ENCODE data around the gene OTULIN. TPM values are rescaled to one million over a fixed set of nuclear protein-coding genes. Genes with fewer than 3 reads are reported as not detected.

OTULIN gene
- total RNA-seq, 1 experiment from 2014 or later, result 20.0 TPM

DNA sequence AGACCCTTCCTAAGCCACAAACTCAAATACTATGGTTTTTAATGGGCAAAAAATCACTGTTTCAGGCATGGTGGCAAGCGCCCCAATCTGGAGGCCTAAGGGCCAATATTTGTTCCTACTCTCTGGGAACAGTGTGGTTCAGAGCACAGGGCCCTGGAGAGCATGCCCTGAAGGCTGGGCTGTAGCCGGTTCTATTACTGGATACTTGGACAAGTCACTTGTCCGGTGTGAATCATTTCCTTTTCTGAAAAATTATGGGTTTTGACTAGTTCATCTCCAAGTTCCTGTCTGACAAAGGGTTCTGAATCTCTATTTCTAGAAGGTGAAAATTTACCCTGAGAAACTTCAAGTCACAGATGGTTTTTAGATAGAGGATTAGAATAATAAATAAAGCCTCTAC, 75.0 kb downstream of the OTULIN start:
- H3K4me3 ChIP-seq (ENCODE audit: low read depth, low read length, poor library complexity, severe bottlenecking), result no peak overlapping the region
- intact Hi-C loops (cut with micrococcal nuclease; ENCODE audit: unreplicated experiment), result no loop called here
- POLR2A ChIA-PET (ENCODE audit: low non-redundant PET), result no interaction called here
- no peaks in the 10 kb centered on the region for H3K9me3 ChIP-seq (ENCODE audit: low read depth, low read length, poor library complexity, severe bottlenecking)
- no peak for TF ChIP-seq EZH2 (IDR thresholded peaks at IDR 0.05; ENCODE audit: borderline replicate concordance, low read depth, low read length, poor library complexity, severe bottlenecking)
- TF ChIP-seq, protein P1, sequence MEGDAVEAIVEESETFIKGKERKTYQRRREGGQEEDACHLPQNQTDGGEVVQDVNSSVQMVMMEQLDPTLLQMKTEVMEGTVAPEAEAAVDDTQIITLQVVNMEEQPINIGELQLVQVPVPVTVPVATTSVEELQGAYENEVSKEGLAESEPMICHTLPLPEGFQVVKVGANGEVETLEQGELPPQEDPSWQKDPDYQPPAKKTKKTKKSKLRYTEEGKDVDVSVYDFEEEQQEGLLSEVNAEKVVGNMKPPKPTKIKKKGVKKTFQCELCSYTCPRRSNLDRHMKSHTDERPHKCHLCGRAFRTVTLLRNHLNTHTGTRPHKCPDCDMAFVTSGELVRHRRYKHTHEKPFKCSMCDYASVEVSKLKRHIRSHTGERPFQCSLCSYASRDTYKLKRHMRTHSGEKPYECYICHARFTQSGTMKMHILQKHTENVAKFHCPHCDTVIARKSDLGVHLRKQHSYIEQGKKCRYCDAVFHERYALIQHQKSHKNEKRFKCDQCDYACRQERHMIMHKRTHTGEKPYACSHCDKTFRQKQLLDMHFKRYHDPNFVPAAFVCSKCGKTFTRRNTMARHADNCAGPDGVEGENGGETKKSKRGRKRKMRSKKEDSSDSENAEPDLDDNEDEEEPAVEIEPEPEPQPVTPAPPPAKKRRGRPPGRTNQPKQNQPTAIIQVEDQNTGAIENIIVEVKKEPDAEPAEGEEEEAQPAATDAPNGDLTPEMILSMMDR (conservative IDR thresholded peaks at IDR 0.05; ENCODE audit: low read depth, low read length), result no peak
- H3K36me3 ChIP-seq (ENCODE audit: insufficient read depth, low read length, poor library complexity, severe bottlenecking), result no peaks in the 10 kb centered on the region
- no peaks in the 10 kb centered on the region for H3K27me3 ChIP-seq (replicated peaks; ENCODE audit: insufficient read depth, low read depth, low read length, poor library complexity)
- DNase-seq (ENCODE audit: low spot score), result no peak
- H3K4me1 ChIP-seq (ENCODE audit: insufficient read depth, low read length, poor library complexity, severe bottlenecking), result no peaks in the 10 kb centered on the region
- CTCF ChIA-PET, result no interaction called here
- no peak overlapping the region for H3K27ac ChIP-seq (ENCODE audit: low read depth, low read length, poor library complexity, severe bottlenecking)
- BruUV-seq (replicated peaks), result no TSS peak

DNA sequence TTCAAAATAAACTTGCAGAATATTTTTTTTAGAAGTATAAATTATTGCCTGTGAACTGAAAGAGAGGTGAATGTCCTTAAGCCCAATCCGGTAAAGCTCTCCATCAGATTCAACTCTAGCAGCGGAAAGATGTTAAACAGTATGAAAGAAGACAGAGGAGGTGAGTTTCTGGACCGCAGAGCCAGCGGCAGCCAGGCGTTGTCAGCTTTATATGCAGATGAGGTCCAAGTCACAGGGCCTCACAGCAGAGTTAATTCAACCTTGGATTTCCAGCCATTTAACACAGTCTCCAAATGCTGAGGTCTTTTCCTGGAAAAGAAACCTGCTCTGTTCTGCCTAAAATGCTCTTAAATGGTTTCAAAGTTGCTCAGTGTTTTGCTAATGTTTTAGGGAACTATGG, 75.5 kb downstream of the OTULIN start:
- no peak for TF ChIP-seq EZH2 (IDR thresholded peaks at IDR 0.05; ENCODE audit: borderline replicate concordance, low read depth, low read length, poor library complexity, severe bottlenecking)
- TF ChIP-seq, protein P1 (conservative IDR thresholded peaks at IDR 0.05; ENCODE audit: low read depth, low read length), result no peak
- POLR2A ChIA-PET (ENCODE audit: low non-redundant PET), result no interaction called here
- no peak for DNase-seq (ENCODE audit: low spot score)
- Histone ChIP-seq H3K9me3 (ENCODE audit: low read depth, low read length, poor library complexity, severe bottlenecking) (no peaks in the 10 kb centered on the region), H3K27ac (ENCODE audit: low read depth, low read length, poor library complexity, severe bottlenecking) (no peak overlapping the region), H3K27me3 (replicated peaks; ENCODE audit: insufficient read depth, low read depth, low read length, poor library complexity) (no peaks in the 10 kb centered on the region), H3K4me3 (ENCODE audit: low read depth, low read length, poor library complexity, severe bottlenecking) (no peak overlapping the region), H3K36me3 (ENCODE audit: insufficient read depth, low read length, poor library complexity, severe bottlenecking) (no peaks in the 10 kb centered on the region), H3K4me1 (ENCODE audit: insufficient read depth, low read length, poor library complexity, severe bottlenecking) (no peaks in the 10 kb centered on the region)
- CTCF ChIA-PET, result no interaction called here
- intact Hi-C loops (cut with micrococcal nuclease; ENCODE audit: unreplicated experiment), result no loop called here
- no TSS peak for BruUV-seq (replicated peaks)

GRCh38 chr5:14741131-14741530, 76.6 kb downstream of the OTULIN start:
- H3K4me3 ChIP-seq (ENCODE audit: low read depth, low read length, poor library complexity, severe bottlenecking), result no peak overlapping the region
- H3K4me1 ChIP-seq (ENCODE audit: insufficient read depth, low read length, poor library complexity, severe bottlenecking), result no peaks in the 10 kb centered on the region
- DNase-seq (ENCODE audit: low spot score), result no peak
- ChIA-PET CTCF (no interaction called here), POLR2A (ENCODE audit: low non-redundant PET) (no interaction called here)
- no peaks in the 10 kb centered on the region for H3K36me3 ChIP-seq (ENCODE audit: insufficient read depth, low read length, poor library complexity, severe bottlenecking)
- intact Hi-C loops (cut with micrococcal nuclease; ENCODE audit: unreplicated experiment), result no loop called here
- H3K27me3 ChIP-seq (replicated peaks; ENCODE audit: insufficient read depth, low read depth, low read length, poor library complexity), result no peaks in the 10 kb centered on the region
- H3K9me3 ChIP-seq (ENCODE audit: low read depth, low read length, poor library complexity, severe bottlenecking), result no peaks in the 10 kb centered on the region
- TF ChIP-seq, protein P1 (conservative IDR thresholded peaks at IDR 0.05; ENCODE audit: low read depth, low read length), result no peak
- H3K27ac ChIP-seq (ENCODE audit: low read depth, low read length, poor library complexity, severe bottlenecking), result no peak overlapping the region
- BruUV-seq (replicated peaks), result no TSS peak

Data from A673 (cell line).